HFF-Myc (cell line): Measurements from ENCODE around the gene NAA25.
"Not testable (repeated sequence)": the region's sequence is repeated elsewhere in the genome, so short reads cannot be mapped to it uniquely, and the experiment has no call there.

Source experiments
- DNase-seq: peaks from one replicate; pipeline ENCODE4 v3.0.0-alpha.2; 2011; ENCODE audit warnings: low read depth; ENCODE audit errors: extremely low read depth
- H3K4me3 ChIP-seq: replicated peaks from 2 replicates; pipeline ENCODE4 v1.5.1; 2011; ENCODE audit warnings: low read depth, mild to moderate bottlenecking, control low read depth, low read length
- CTCF ChIP-seq: IDR thresholded peaks from 2 replicates; pipeline ENCODE4 v1.5.1; 2012; ENCODE audit warnings: mild to moderate bottlenecking, low read depth, low read length, control low read depth; ENCODE audit errors: missing control alignments

NAA25 gene

GRCh38 chr12:112013601-112014402 lies 94.8 kb downstream of the NAA25 start:
- peak; percentile 35 for DNase-seq
- peak overlapping the region; percentile 98 for H3K4me3 ChIP-seq
- no peak for TF ChIP-seq CTCF

DNA sequence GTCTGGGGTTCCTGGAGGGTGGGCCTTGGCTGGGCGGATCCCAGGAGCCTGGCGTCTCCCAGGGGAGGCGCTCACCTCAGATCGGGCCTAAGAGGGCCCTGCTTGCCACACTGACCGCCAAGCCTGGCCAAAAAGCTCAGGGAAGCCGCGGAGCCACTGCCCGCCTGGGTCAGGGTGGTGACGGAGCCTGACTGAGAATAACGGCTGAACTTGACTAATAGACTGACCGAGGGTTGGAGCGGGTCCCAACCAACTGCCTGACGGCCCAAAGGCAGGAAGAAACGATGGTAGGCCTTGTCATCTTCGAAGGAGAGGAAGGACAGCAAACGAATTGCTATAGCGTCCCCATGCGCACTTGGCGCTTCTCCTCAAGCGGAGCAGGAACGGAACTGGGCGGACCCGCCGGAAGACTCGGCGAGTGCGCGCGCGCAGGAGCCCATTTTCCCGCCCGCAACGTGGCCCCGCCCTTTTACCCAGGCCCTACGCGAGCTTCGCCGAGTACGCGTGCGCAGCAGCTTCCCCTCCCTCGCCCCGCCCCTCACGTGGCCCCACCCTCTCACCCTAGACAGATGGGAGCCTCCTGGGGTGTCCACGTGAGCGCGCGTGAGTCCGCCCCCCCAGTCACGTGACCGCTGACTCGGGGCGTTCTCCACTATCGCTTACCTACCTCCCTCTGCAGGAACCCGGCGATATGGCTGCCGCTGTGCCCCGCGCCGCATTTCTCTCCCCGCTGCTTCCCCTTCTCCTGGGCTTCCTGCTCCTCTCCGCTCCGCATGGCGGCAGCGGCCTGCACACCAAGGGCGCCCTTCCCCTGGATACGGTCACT lies 95.6 kb downstream of the NAA25 start, which contains the start of the genes ERP29 and TMEM116:
ERP29 (plus strand) TSS at position 652 of the 826 bp plus-strand sequence; CDS start at position 692, 40 bp downstream.
TMEM116 (minus strand) TSS at position 391 of the 826 bp plus-strand sequence. CDS start 7,895 bp downstream, outside the sequence.
- H3K4me3 ChIP-seq: peak within 1 kb of the TSS; percentile 98
- TF ChIP-seq CTCF: peak; percentile 40
- peak; percentile 92 for DNase-seq

- no peak for TF ChIP-seq CTCF
- H3K4me3 ChIP-seq: peak overlapping the region; percentile 98
- DNase-seq: no peak
Measured at GRCh38 chr12:112011685-112012084, 96.9 kb downstream of the NAA25 start.

- H3K4me3 ChIP-seq: no peak overlapping the region
- TF ChIP-seq CTCF: no peak
- no peak for DNase-seq
Measured at GRCh38 chr12:112010415-112011344, 97.9 kb downstream of the NAA25 start.

GRCh38 chr12:112009596-112009995 lies 99.0 kb downstream of the NAA25 start:
- not testable (repeated sequence) for H3K4me3 ChIP-seq, DNase-seq

DNA sequence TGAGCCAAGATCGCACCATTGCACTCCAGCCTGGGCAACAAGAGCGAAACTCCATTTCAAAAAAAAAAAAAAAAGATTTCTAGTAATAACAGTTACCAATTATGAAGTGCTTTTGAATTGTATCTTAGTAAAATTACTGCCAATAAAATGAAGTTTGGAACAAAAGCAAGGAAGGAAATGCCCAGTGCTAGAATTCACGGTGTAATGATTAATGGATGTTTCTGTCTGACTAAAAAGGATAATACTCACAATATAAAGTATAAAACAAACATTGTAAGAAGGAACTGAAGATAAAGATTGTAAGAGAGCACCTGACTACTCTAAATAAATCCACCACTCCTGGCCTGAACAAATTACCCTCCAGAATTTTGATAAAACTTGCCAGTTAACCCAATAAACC lies 99.7 kb downstream of the NAA25 start:
- H3K4me3 ChIP-seq: no peak overlapping the region
- no peak for DNase-seq
- TF ChIP-seq CTCF: no peak
